NCI-H2171 (cell line): ENCODE measurements around the gene RIMBP2.

Source experiments
- DNase-seq: peaks from one replicate; lab custom pipeline; 2025; lab: John Stamatoyannopoulos, UW

Gene RIMBP2

DNA sequence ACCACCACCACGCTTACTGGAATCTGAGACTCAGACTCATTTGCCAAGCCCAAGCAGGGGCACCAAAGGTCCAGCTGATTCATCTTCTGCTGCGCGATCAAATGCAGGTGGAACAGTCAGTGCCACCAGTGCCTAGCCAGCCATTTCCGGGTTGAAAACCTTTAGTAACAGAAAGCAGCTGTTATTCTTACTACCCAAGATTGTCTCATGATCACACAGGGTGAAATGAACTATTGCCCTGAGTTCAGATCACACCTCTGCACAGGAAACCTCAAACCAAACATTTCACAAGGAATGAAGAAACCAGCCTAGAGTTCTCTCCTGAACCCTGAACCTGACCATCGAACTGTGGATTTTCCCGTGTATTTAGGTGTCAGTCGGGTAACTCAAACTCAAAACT lies 88.9 kb downstream of the RIMBP2 start:
- DNase-seq = no peak

DNA sequence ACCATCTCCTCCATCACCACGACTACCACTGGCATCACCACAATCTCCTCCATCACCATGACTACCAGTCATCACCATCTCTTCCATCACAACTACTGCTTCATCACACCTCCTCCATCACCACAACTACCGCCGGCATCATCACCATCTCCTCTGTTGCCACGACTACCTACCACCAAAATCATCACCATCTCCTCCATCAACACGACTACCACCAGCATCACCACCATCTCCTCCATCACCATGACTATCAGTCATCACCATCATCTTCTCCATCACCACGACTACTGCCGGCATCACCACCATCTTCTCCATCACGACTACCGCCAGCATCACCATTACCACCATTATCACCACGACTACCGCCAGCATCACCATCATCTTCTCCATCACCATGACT lies 89.5 kb downstream of the RIMBP2 start:
- no peak for DNase-seq

DNA sequence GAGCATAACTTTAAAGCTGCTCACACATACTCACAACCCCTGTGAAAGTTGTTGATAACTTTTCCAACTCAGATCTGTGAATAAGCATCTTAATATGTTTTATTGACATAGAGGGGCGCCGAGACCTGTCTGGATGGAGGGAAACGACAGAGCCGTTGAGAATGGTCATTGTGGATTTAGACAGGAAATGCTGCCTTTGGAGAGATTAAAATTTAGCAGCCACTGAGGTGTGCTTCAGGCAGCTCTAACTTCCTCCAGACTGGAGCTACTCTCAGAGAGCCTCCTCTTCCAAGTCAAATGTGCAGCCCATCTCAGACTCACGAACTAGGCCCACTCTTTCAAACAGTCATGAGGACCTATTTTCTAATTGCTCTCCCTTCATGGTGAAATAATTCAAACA lies 90.9 kb downstream of the RIMBP2 start:
- no peak for DNase-seq

DNA sequence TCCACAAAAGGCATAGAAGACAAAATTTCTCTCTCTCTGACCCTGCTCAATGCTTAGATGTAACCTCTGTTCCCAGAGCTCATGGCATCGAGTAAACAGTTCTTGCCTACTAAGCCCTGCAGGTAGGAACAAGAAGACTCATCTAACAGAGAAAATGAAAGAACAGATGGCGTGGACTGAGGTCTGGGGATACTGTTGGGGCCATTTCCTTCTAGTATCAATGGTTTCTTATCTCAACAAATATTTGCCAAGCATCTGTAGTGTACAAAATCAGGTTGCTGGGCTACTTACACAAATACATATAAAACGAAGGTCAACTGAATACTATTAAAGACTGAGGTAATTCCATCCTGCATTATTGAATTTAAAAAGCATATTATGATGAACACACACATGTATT lies 93.3 kb downstream of the RIMBP2 start:
- no peak for DNase-seq

GRCh38 chr12:130621696-130622298 lies 94.3 kb downstream of the RIMBP2 start:
- no peak for DNase-seq

- no peak for DNase-seq
Observed at GRCh38 chr12:130620756-130621155, 95.3 kb downstream of the RIMBP2 start.

- DNase-seq = no peak
Observed at GRCh38 chr12:130620281-130620680, 95.8 kb downstream of the RIMBP2 start.

DNA sequence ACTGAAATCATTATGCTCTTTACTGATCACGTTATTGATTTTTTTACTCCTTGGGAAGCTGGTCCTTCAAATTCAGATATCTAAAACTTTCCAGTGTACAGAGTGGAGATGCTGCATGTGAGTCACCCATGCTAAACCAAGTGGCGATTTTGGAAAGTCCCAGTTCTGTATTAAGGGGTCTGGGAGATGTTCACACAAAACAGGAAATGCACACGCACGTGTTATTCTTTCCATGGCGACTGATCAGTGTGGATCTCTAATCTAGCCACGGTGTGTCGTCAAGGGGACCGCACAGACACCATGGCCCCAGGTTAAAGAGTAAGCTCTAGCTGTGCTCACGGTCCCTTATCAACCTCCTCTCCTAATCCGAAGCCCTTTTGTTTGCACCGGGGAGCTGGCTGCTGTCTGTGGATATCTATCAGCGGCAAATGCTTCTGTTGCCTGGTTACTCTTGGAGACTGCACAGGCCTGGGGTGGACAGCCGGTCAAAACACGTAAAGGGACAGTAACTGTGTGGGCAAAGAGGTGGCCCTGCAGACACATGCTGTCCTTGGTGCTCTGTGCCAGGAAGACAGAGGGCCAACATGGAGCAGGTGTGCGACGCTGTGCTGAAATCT lies 96.6 kb downstream of the RIMBP2 start:
- DNase-seq = no peak

DNA sequence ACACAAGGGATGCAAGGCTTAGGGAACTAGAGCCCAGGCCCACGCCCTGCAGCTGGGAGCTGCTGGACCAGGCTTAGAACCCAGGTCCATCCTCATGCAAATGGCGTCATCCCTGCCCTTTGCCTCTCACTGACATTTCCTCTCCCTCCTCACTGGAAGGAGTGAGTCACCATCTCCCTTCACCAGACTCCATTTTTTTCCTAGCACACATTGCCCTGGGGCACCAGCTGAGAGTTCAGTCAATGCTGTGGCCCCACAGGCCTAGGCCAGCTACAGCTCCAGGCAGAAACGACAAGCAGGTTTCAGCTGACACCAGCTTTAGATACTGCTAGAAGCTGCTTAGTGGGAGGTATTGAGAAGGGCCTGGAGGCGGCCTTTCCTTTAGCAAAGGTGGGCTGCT lies 98.9 kb downstream of the RIMBP2 start:
- no peak for DNase-seq

DNA sequence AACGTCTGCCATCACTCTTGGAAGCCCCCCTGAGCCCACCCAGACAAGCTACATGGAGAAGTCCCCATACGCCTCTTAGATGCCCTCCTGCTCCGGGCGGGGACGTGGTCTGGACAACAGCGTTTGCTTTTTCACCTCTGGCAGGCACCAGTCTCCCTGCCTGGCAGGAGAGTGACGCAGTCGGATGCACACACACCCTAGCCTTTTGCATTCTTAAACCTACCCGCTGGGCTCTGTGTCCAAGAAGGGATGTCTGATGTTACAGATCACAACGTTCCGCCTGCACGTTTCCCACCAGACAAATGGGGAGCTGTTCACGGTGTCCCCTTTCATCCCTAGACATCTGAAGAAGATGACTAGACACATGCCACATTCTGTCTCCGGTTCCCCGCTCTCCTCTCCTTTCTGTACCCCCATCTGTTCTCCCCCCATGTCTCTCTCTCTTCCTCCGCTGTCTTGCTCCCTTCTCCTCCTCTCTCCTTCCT lies 100.2 kb downstream of the RIMBP2 start:
- no peak for DNase-seq

DNA sequence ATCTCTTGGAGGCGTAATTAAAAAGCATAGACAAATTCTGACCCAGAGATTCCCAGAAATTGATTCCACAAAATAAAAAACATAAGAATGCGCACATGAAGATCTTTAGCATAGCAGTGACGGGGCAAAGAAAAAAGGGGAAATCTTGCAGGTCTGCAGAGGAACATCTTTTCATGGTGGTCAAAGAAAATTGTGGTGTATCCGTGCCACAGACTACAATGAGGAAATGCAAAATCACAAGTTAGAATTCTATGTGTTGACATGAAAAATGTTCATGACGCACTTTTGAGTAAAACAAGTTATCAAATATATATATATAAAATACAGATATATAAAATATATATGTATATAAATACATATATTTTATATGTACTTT lies 101.6 kb downstream of the RIMBP2 start:
- no peak for DNase-seq

DNA sequence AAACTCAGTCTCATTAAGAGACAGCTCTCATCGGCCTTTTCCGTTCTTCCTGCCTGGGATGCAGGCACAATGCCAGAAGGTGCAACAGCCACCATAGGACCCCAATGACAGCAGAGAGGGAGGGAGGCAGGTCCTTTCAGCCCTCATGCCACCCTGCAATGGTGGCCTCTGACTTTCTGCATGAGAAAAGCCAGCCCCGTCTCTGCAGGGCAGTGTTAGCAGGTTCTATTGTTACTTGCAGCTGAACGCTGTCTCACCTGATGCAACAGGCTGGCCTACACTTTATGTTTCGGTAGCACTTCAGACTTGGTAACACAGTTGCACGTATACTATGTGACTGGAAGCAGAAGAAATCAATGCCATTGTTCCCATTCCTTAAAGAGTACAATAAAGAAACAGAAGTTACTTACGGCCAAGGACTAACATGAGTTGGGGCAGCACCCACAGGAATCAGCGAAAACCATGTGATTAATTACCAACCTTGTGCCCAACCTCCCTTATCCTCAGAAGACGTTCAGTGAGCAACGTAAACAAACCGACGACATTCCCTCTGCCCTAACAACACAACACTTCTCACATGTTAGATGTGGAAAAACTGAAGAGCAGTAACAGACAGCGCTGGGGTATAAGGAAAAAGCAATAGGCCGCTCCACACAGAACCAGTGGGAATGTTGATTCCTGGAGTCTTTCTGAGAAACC lies 102.1 kb downstream of the RIMBP2 start:
- DNase-seq = no peak

DNA sequence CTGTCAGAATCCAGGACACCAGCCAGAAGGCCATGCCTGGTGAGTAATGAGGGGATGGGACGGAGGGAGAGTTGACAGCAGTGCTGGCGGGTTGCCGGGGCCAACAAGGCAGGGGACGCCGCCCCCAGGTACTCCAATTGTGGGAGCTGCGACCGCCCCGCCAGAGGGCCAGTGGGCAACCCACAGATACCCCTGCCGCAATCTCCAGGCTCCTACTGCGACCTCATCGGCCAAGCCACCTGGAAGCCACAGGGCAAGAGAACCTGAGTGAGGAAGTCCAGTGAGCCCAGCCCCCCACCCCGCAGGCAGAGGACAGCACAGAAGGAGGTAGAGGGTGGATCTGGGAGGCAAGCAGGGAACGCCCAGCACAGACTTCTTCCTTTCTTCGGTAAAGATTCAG lies 103.0 kb downstream of the RIMBP2 start:
- DNase-seq = no peak

- DNase-seq = no peak
Observed at GRCh38 chr12:130611026-130611905, 104.8 kb downstream of the RIMBP2 start.

- no peak for DNase-seq
Observed at GRCh38 chr12:130609966-130610365, 106.1 kb downstream of the RIMBP2 start.

DNA sequence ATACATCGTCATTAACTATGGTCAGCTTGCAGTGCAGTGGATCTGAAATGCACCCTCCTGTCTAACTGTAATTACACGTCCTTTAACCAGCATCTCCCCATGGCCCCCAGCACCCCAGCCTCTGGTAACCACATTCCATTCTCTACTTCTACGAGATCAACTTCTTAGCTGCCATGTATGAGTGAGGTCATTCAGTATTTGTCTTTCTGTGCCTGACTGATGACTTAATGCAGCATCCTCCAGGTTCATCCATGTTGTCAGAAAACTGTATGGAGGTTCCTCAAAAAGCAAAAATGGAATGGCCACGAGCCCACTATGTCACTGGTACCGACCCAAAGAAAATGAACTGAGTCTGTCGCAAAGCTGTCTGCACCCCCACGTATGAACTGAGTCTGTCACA lies 107.3 kb downstream of the RIMBP2 start:
- no peak for DNase-seq

GRCh38 chr12:130608132-130608531 lies 108.0 kb downstream of the RIMBP2 start:
- no peak for DNase-seq

DNA sequence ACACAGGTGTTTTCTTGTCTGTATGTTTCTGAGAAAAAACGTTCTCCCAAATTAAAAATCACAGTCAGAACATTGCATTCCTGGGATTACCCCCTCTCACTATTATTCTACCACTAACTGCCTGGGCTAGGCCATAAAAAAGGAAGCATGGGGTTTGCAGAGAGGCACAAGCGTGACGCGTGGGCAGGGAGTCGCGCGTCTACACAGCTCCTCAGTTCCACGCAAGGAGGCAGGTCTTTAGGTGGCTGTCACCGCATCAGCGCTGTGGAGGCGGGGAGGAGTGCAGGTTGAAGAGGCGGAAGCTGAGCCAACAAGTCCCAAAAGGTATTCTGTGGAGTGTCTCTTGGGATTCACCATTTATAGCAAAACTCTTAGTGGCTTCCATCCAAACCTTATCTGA lies 109.9 kb downstream of the RIMBP2 start:
- DNase-seq = no peak

GRCh38 chr12:130603396-130603965 lies 112.6 kb downstream of the RIMBP2 start:
- no peak for DNase-seq

- DNase-seq = no peak
Observed at GRCh38 chr12:130602251-130602650, 113.8 kb downstream of the RIMBP2 start.

- DNase-seq = no peak
Observed at GRCh38 chr12:130601327-130601726, 114.8 kb downstream of the RIMBP2 start.

DNA sequence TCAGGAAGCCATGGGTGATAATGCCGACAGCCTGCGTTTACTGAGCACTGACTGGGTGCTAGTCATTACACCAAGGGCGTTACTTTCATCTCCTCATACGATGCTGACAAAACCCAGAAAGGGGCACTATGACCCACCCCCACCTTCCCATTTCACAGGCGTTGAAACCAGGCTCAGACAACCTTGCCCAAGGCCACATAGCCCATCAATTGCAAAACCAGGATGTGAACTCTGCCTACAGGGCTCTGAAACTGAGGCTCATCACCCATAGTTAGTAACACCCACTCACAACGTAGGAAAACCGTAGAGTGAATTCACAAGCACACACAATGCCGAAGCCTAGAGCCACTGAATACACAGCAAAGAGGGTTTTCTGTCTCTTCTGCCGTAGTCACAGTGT lies 119.9 kb downstream of the RIMBP2 start:
- DNase-seq = no peak
